ENCODE results near the gene CCDC187. TPM values are rescaled to one million over a fixed set of nuclear protein-coding genes. Genes with fewer than 3 reads are reported as not detected.
A peak's percentile ranks its signal among the peaks of the same experiment; 100 is the strongest.
"Not testable (repeated sequence)": the region's sequence is repeated elsewhere in the genome, so short reads cannot be mapped to it uniquely, and the experiment has no call there.

CCDC187 gene
- total RNA-seq, 4 donors from 2014 or later = 0.40 to 1.1 (median 0.41) TPM; not detected in 1

GRCh38 chr9:136268318-136268717, 35.6 kb downstream of the CCDC187 start:
- no peak overlapping the region for H3K27ac ChIP-seq
- in situ Hi-C loops (cut with MboI; ENCODE audit: low pct_ligation_motif_present in 1 of 4, low pct_unique_long_range_greater_than_20kb in 1 of 4, low sequenced_read_pairs in 3 of 4) (no loop called here), intact Hi-C loops (cut with DNase I; ENCODE audit: low total_unique reads) (no loop called here)
- no peaks in the 10 kb centered on the region for H3K9me3 ChIP-seq
- H3K4me1 ChIP-seq = peaks cover 5 to 13% (median 8%) of the 10 kb centered on the region in 4 donors
- no peak overlapping the region for H3K4me3 ChIP-seq
- peaks cover 12% of the 10 kb centered on the region for H3K27me3 ChIP-seq
- H3K36me3 ChIP-seq = no peaks in the 10 kb centered on the region
- 53 to 59% methylated on average over 3 to 6 of the region's 6 CpGs for WGBS, 2 donors (ENCODE audit: low coverage in 1 of 2)
- TF ChIP-seq, protein P1, sequence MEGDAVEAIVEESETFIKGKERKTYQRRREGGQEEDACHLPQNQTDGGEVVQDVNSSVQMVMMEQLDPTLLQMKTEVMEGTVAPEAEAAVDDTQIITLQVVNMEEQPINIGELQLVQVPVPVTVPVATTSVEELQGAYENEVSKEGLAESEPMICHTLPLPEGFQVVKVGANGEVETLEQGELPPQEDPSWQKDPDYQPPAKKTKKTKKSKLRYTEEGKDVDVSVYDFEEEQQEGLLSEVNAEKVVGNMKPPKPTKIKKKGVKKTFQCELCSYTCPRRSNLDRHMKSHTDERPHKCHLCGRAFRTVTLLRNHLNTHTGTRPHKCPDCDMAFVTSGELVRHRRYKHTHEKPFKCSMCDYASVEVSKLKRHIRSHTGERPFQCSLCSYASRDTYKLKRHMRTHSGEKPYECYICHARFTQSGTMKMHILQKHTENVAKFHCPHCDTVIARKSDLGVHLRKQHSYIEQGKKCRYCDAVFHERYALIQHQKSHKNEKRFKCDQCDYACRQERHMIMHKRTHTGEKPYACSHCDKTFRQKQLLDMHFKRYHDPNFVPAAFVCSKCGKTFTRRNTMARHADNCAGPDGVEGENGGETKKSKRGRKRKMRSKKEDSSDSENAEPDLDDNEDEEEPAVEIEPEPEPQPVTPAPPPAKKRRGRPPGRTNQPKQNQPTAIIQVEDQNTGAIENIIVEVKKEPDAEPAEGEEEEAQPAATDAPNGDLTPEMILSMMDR (IDR thresholded peaks at IDR 0.05) = no peak
- TF ChIP-seq EP300 (IDR thresholded peaks at IDR 0.05; ENCODE audit: low read depth) = no peak
- TF ChIP-seq POLR2AphosphoS5 (IDR thresholded peaks at IDR 0.05) = no peak
- no peak for TF ChIP-seq POLR2A (IDR thresholded peaks at IDR 0.05)
- DNase-seq = no peak

- H3K4me3 ChIP-seq = peak overlapping the region; percentile 20 to 59 (median 41)
- in situ Hi-C loops (cut with MboI; ENCODE audit: low pct_ligation_motif_present in 1 of 4, low pct_unique_long_range_greater_than_20kb in 1 of 4, low sequenced_read_pairs in 3 of 4) (no loop called here), intact Hi-C loops (cut with DNase I; ENCODE audit: low total_unique reads) (no loop called here)
- peak; percentile 85 for DNase-seq
- H3K36me3 ChIP-seq = no peaks in the 10 kb centered on the region
- H3K27me3 ChIP-seq = peaks cover 12% of the 10 kb centered on the region
- no peaks in the 10 kb centered on the region for H3K9me3 ChIP-seq
- H3K27ac ChIP-seq = peak overlapping the region; percentile 51 to 67 (median 64)
- H3K4me1 ChIP-seq = peaks cover 5 to 13% (median 8%) of the 10 kb centered on the region in 4 donors
- TF ChIP-seq POLR2AphosphoS5 (IDR thresholded peaks at IDR 0.05) = no peak
- TF ChIP-seq, protein P1 (IDR thresholded peaks at IDR 0.05) = peak in 1 of 5 experiments; percentile 17
- WGBS, 2 donors (ENCODE audit: low coverage in 1 of 2) = 5 to 20% methylated on average over 1 to 36 of the region's 60 CpGs
These were observed 36.4 kb downstream of the CCDC187 start for GRCh38 chr9:136267261-136268111.

DNA sequence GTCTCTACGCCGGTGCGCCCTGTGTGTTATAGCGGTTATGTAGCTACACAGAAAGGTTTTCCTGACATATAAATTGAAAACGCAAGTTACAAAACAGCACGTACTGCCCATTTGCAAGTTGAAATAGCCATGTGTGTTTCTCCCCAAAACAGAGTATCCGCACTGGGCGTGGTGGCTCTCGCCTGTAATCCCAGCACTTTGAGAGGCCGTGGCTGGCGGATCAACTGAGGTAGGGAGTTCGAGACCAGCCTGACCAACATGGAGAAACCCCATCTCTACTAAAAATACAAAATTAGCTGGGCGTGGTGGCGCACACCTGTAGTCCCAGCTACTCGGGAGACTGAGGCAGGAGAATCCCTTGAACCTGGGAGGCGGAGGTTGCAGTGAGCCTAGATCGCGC, 37.3 kb downstream of the CCDC187 start:
- Histone ChIP-seq H3K27me3 (peaks cover 12% of the 10 kb centered on the region), H3K4me1 (peaks cover 5 to 13% (median 8%) of the 10 kb centered on the region in 4 donors), H3K4me3 (peak overlapping the region in 2 of 4 donors; percentile 48 to 59)
- in situ Hi-C loops (cut with MboI; ENCODE audit: low pct_ligation_motif_present in 1 of 4, low pct_unique_long_range_greater_than_20kb in 1 of 4, low sequenced_read_pairs in 3 of 4); H3K36me3 ChIP-seq; intact Hi-C loops (cut with DNase I; ENCODE audit: low total_unique reads); DNase-seq; H3K9me3 ChIP-seq; H3K27ac ChIP-seq: not testable (repeated sequence)
- 80 to 87% methylated on average over 10 to 18 of the region's 18 CpGs for WGBS, 2 donors (ENCODE audit: low coverage in 1 of 2)

GRCh38 chr9:136265561-136266355, 38.1 kb downstream of the CCDC187 start:
- in situ Hi-C loops (cut with MboI; ENCODE audit: low pct_ligation_motif_present in 1 of 4, low pct_unique_long_range_greater_than_20kb in 1 of 4, low sequenced_read_pairs in 3 of 4) = no loop called here
- WGBS, 2 donors (ENCODE audit: low coverage in 1 of 2) = 80% methylated on average over 14 of the region's 17 CpGs; no CpG with 5 or more reads in 1 of the 2 donors
- H3K4me3 ChIP-seq = no peak overlapping the region
- H3K4me1 ChIP-seq = peaks cover 5 to 13% (median 8%) of the 10 kb centered on the region in 4 donors
- no peak for DNase-seq
- TF ChIP-seq, protein P1 (IDR thresholded peaks at IDR 0.05) = no peak
- no peak for TF ChIP-seq POLR2AphosphoS5 (IDR thresholded peaks at IDR 0.05)
- TF ChIP-seq EP300 (IDR thresholded peaks at IDR 0.05; ENCODE audit: low read depth) = no peak
- no peak for TF ChIP-seq POLR2A (IDR thresholded peaks at IDR 0.05)
- peaks cover 12% of the 10 kb centered on the region for H3K27me3 ChIP-seq
- no peak overlapping the region for H3K27ac ChIP-seq
- no peaks in the 10 kb centered on the region for H3K9me3 ChIP-seq
- intact Hi-C loops (cut with DNase I; ENCODE audit: low total_unique reads) = no loop called here
- H3K36me3 ChIP-seq = no peaks in the 10 kb centered on the region

Data from transverse colon (tissue), 4 donors.